ENCODE results near the gene HADHB.

The HADHB gene

DNA sequence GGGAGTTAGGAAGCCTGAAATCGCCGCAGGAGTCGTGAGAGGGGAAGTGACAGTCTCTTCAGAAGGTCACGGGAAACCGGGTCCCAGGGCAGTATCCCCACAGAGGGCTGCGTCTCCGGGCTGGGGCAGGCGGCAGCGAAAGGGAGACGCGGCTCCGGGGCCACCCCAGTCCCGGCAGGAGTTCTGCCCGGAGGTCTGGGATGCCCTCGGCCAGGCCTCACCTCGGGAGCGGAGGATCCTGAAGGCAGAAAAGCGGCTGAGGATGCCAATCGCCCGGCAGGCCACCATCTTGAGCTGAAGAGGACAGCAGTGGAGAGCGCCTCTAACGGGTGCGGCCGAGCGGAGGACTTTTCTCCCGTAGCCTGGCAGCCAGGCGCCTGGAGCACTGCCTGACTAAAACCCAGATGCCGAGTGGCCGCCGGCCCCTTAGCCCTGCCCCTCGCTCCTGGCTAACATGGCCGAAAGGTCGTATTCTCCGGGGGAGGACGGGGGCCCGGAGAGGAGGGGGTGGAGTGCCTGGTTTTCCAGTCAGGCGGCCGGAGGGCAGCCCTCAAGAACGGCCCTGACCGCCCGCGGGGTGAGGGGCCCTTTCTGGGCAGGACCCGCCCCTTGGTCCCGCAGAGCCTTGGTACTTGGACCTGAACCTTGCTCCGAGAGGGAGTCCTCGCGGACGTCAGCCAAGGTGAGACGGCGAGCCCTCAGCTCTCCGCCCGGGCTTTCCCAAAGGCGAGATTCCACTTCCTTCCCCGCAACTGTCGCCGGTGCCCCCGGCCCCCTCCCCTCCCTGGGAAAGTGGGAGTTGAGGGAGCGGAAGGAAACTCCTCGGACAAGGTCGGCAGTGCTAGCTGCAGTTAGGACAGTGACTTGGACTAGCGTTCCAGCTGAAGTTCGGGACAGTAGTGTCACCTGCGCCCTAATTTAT, at the start of gene HADHB, which contains the start of gene HADHA:
Gene HADHB (plus strand): TSS at position 631 of the 922 bp plus-strand sequence. CDS start 9,316 bp downstream, outside the sequence.
Gene HADHA (minus strand): TSS at position 324 of the 922 bp plus-strand sequence. CDS start 36 bp downstream, at position 288.
- DNase-seq (ENCODE audit: low spot score), result peak; percentile 96

DNA sequence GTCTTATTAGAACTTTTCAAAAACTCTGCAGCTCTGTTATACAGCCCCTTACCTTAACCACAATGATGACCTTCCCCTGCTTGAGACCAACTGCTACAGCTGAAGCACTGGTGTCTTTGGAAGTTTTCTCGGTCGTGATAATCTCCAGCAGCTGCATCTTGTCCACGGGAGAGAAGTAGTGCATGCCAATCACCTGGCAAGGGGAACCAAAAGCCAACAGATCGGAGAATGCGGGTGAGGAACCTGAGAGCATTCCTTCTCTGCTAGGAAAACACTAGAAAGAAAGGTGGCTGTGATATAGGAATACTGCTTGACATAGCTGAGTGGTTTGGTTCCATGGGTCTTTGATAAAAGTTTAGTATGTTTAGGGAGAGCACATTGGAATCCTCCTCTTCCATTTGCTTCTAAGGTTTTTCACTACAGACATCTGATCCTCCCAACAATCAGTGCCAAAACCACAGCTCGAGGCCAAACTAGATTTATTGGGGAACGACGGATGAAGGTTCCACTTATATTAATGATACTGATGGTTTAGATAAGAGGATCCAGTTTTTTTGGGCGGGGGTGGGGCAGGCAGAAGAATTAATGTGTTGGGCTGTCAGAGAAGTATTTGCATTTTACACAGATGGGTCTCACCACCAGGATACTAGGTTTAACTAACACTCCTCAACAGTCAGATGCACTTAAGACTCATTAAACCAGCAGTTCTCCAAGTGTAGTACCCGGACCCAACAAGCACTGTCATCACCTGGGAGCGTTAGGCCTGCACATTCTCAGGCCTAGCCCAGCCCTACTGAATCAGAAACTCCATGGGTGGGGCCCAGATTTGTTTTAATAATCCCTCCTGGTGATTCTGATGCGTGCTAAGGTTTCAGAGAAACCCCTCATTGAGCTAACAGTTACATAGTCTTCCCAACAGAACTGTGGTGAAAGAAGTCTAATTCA, 49.4 kb upstream of the HADHB start:
- DNase-seq (ENCODE audit: low spot score), result no peak

DNA sequence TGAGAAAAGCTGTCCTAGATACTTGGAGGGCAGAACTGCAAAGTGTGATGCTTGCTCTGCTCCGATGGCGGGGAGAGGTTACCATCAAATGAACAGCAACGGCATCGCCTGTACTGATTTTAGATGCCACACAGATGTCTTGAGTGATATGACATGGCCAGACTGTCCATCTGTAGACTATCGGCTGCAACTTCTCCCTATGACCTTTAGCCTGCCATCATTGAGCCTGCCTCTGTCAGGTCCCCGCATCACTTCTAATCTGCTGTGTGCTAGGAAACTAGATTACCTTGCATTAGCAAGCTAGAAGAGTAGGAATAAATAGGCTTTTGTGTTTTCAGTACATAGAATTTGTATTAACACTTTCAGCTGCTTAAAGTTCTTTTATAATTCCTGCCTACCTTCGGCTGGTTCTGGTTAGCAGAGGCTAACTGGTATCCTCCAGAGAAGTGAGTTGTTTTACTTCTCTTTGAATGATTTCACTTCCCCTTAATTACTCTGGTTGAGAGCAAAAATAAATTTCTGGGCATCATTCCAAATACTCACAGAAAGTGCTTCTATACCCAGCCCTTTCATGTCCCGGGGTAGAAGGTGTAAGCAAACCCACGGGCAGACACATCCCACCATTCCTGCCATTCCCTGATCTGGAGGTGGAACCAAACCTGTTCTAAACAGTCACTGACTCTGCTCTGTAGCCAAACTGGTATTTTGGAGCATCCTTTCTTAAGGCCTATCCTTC, 47.9 kb upstream of the HADHB start:
- DNase-seq (ENCODE audit: low spot score), result no peak

DNA sequence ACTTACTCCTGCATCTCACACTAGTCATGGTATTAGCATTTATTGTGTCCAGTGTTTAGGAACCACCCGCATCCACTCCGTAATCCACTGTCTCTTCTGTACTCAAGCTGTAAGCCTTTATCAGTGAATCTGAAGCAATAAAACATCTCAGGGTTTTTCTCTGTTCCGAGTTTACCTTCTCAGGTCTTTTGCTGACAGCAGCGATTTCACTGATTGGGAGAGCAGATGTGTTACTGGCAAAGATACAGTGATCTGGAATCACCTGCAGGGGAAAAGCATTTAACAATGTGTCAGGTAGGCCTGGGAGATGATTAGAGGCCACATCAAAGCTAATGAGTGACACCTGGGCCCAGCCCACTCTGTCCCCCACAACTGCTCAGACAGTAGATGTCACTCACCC, 47.2 kb upstream of the HADHB start:
- DNase-seq (ENCODE audit: low spot score), result no peak

- DNase-seq (ENCODE audit: low spot score), result no peak
These were observed 41.7 kb upstream of the HADHB start for GRCh38 chr2:26202981-26203490.

GRCh38 chr2:26203906-26204305, 40.8 kb upstream of the HADHB start:
- DNase-seq (ENCODE audit: low spot score), result no peak

DNA sequence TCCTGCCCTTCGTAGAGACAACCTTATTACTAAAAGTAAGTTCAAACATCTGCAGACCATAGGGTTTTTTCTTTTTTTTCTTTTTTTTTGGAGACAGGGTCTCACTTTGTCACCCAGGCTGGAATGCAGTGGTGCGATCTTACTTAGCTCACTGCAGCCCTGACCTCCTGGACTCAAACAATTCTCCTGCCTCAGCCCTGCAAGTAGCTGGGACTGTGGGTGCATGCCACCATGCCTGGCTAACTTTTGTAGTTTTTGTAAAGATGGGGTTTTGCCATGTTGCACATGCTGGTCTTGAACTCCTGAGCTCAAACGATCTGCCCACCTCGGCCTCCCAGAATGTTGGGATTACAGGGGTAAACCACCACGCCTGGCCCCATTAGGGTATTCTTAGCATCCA, 32.7 kb upstream of the HADHB start:
- no peak for DNase-seq (ENCODE audit: low spot score)

DNA sequence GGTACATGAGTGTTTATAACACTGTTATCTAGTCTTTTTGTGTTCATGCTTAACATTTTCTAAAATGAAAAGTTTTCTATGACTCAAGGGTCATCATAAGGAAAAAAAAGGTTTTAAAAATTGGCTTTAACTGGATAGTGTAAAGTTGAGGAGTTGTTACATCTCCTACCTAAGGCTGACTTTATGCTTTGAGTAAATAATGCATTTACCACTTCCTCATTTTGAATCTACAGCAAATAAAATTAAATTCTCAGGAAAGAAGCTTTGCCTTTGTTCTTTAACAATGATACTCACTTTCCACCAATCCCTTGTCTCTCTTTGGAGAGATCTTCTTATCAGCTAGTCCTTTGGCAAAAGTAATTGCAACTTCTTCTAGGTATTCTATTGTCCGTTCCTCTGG, 30.0 kb upstream of the HADHB start:
- no peak for DNase-seq (ENCODE audit: low spot score)

DNA sequence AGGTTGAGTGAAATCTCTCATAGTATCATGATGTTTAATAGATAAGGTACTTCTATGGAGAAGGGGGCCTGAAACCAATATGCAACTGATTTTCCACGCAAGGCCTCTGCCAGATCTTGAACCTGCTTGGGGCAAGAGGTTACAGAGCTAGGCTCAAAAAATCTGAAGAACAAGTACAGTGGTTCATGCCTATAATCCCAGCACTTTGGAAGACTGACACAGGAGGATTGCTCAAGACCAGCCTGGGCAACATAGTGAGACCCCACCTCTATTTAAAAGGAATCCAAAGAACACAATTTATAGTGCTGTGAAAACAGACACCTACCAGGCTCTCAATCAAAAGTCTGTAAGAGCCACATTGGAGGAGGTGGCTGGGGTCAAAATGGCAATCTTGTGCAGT, 28.9 kb upstream of the HADHB start:
- DNase-seq (ENCODE audit: low spot score), result no peak

- DNase-seq (ENCODE audit: low spot score), result no peak
These were observed 28.2 kb upstream of the HADHB start for GRCh38 chr2:26216587-26216986.

DNA sequence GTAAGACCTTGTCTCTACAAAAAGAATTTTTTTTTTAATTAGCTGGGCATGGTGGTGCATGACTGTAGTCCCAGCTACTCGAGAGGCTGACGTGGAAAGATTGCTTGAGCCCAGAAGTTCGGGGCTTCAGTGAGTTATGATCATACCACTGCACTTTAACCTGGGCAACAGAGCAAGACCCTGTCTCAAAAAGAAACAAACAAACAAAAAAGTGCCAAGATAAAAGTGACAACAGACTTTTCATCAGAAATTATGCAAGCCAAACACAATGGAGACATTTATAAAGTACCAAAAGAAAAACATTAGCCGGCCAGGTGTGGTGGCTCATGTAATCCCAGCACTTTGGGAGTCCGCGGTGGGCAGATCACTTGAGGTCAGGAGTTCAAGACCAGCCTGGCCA, 27.0 kb upstream of the HADHB start:
- DNase-seq (ENCODE audit: low spot score), result no peak

DNA sequence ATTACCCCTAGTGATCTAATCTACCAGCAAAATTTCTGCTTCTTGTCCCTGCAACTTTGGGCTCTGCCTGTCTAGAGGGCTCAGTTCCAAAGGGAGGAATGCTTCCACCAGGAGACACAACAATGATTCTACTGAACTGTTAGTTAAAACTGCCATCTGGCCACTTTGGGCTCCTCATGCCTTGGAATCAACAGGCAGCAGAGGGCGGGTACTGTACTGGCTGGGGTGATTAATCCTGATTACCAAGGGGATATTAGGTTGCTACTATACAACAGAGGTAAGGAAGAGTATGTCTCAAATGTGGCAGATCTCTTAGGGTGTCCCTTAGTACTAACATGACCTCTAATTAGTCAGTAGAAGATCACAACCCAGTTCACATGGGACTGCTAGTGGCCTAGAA, 21.7 kb upstream of the HADHB start:
- no peak for DNase-seq (ENCODE audit: low spot score)

GRCh38 chr2:26224095-26224494, 20.6 kb upstream of the HADHB start:
- no peak for DNase-seq (ENCODE audit: low spot score)

- DNase-seq (ENCODE audit: low spot score), result no peak
These were observed 15.1 kb upstream of the HADHB start for GRCh38 chr2:26229595-26229994.

DNA sequence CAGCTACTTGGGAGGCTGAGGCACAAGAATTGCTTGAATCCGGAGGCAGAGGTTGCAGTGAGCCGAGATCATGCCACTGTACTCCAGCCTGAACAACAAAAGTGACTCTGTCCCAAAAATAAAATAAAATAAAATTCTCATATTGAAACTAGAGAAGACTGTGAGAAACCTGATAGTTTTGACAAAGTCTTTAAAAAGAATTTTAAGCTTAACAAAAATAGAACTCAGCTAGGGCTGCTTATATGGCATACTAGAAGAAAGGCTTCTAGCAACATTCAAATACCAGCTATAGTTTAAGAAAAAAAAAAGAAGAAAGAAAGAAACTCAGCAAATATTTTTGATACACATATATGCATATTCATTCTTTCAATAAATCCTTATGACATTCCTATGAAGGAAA, 13.9 kb upstream of the HADHB start:
- no peak for DNase-seq (ENCODE audit: low spot score)

- no peak for DNase-seq (ENCODE audit: low spot score)
These were observed 9.7 kb upstream of the HADHB start for GRCh38 chr2:26235089-26235488.

DNA sequence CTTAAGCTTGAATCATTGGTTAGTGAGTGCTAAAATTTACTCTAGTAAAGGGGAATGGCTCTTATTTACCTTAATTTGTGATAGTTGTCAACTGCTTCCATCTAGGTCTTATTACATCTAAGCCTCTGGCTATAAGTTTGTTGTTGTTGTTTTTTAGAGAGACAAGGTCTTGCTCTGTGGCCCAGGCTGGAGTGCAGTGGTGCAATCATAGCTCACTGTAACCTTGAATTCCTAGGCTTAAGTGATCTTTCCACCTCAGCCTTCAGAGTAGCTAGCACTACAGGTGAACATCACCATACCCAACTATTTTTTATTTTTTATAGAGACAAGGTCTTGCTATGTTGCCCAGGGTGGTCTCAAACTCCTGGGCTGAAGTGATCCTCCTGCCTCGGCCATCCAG, 6.9 kb upstream of the HADHB start:
- no peak for DNase-seq (ENCODE audit: low spot score)

DNA sequence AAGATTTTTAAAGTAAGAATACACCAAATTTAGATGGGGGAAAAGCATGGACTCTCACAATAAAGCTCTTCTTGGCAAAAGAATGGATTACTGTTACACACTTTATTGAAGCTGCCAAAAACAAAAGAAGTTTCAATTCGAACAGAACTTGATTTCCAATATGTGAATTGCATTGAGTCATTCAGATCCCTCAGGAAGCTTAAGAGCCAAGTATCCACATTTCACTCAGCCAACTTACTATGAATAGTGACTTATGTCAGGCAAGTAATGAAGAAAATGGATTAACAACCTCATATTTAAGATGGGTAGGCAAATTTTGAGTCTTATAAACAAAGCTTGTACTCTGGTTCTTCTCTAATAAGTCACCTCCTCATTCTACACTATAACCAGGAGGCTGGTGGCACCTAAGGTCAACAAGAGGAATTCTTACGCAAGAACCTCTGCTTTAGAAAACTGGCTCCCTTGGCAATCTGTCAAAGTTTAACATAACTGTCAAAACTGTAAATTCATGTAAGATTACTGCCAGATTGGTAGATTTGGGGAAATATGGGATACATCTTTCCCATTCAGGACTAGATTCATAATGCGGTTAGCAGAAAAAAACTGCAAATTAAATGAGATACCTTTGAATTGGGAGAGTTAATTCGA, 6.3 kb upstream of the HADHB start:
- no peak for DNase-seq (ENCODE audit: low spot score)

GRCh38 chr2:26241928-26242436, 2.8 kb upstream of the HADHB start:
- DNase-seq (ENCODE audit: low spot score), result no peak

DNA sequence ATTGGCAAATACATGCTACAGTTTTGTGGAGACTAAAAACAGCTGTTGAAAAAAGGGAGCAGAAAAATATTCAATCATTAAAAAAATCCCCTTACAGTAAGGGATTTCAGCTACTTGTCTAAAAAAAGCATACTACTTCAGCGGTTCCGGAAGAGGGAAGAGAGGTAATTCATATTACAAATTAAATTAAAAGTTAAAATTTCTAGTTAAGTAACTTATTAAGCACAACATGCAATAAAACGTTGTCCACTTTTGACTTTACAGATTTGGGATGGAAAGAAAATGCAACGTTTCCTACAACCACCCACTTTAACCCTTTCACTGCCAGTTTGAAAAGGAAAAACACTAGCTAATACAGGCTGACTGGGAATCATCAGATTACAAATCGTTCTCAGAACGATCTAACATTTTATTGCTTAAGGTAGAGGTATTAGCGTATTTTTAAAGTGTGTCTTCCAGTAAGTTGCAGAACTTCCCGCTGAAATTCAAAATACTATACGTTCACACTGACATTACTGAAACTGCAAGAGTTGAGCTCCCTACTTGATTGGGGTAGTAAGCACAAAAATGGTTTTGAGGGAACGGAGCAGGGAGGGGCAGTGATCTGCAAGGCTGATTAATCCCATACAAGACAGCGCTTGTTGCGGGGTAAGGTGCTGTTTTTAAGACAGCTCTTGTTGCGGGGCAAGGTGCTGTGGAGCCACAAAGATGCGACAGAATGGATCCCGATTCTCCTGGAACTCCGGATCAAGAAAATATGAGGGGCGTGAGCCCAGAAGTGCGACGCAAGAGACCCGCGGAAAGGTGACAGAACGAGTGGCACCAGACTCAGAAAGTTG, 1.1 kb upstream of the HADHB start:
- no peak for DNase-seq (ENCODE audit: low spot score)

Data from left forelimb (tissue), 1 donor.